ENCODE results near the gene UBE2J1. TPM values are rescaled to one million over a fixed set of nuclear protein-coding genes. Genes with fewer than 3 reads are reported as not detected.

The UBE2J1 gene
- total and polyA plus RNA-seq, 2 experiments from 2014 or later = 42.9 to 44.5 TPM

GRCh38 chr6:89371849-89372505, 19.5 kb upstream of the UBE2J1 start:
- H3K9me2 ChIP-seq (ENCODE audit: insufficient read depth) = no peaks in the 10 kb centered on the region
- H3K4me3 ChIP-seq = no peak overlapping the region
- no peaks in the 10 kb centered on the region for H3K36me3 ChIP-seq (ENCODE audit: low read depth)
- no peak for TF ChIP-seq EZH2 (IDR thresholded peaks at IDR 0.05; ENCODE audit: insufficient read depth, poor library complexity, severe bottlenecking)
- TF ChIP-seq EZH2phosphoT487 (IDR thresholded peaks at IDR 0.05; ENCODE audit: insufficient read depth, low read depth) = no peak
- 23 to 29% methylated on average over 8 of the region's 8 CpGs for WGBS, 2 experiments (ENCODE audit: low coverage in 1 of 2, low lambda C conversion rate in 2 of 2, missing lambda C conversion rate in 2 of 2)
- in situ Hi-C loops (cut with MboI) = loop anchor here (25.0 kb wide), 1 partner anchor 385 kb away; no protein-coding TSS in a partner anchor
- H3K27ac ChIP-seq = no peak overlapping the region
- H3K27me3 ChIP-seq (replicated peaks; ENCODE audit: insufficient read depth) = no peaks in the 10 kb centered on the region; the same call in 1 of the 2 replicates
- H3K4me1 ChIP-seq (ENCODE audit: insufficient read depth) = no peaks in the 10 kb centered on the region
- H3K79me2 ChIP-seq (ENCODE audit: insufficient read depth) = no peaks in the 10 kb centered on the region
- H3K4me2 ChIP-seq (ENCODE audit: unreplicated experiment) = no peak overlapping the region
- DNase-seq = peak; percentile 78
- no peaks in the 10 kb centered on the region for H3F3A ChIP-seq (ENCODE audit: insufficient read depth)
- no peak overlapping the region for H3K9ac ChIP-seq
- no peaks in the 10 kb centered on the region for H4K20me1 ChIP-seq (ENCODE audit: insufficient read depth)
- H3K9me3 ChIP-seq (ENCODE audit: low read depth) = no peaks in the 10 kb centered on the region
- no peak overlapping the region for H2AFZ ChIP-seq

DNA sequence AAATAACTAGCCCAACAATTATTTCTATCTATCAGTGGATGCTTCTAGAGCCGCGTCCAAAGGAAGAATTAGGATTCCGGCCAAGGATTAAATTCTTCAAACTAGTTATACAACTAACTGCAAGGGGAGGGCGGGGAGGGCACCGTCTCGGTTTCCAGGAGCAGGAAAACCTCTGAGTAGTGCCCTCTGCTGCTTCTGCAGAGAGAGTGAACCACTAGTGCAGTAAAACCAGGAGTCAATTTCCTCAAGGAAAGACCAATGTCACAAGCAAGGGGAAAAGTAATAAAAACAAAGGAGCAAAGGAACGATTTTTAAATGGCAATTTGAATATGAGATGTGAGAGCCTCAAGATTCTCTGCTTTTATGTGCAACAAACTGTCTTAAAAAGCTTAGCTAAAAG, 16.5 kb upstream of the UBE2J1 start:
- DNase-seq = peak; percentile 77

GRCh38 chr6:89368107-89368506, 15.6 kb upstream of the UBE2J1 start:
- no peaks in the 10 kb centered on the region for H3K27me3 ChIP-seq (replicated peaks; ENCODE audit: insufficient read depth)
- in situ Hi-C loops (cut with MboI) = loop anchor here (25.0 kb wide), 1 partner anchor 381 kb away; no protein-coding TSS in a partner anchor

More for the DNA sequence above, 16.5 kb upstream of the UBE2J1 start:
- H3K36me3 ChIP-seq (ENCODE audit: low read depth) = no peaks in the 10 kb centered on the region
- in situ Hi-C loops (cut with MboI) = loop anchor here (25.0 kb wide), 1 partner anchor 382 kb away; no protein-coding TSS in a partner anchor
- H3K27ac ChIP-seq = no peak overlapping the region
- no peak for TF ChIP-seq EZH2 (IDR thresholded peaks at IDR 0.05; ENCODE audit: insufficient read depth, poor library complexity, severe bottlenecking)
- TF ChIP-seq EZH2phosphoT487 (IDR thresholded peaks at IDR 0.05; ENCODE audit: insufficient read depth, low read depth) = no peak
- H3K79me2 ChIP-seq (ENCODE audit: insufficient read depth) = no peaks in the 10 kb centered on the region
- no peaks in the 10 kb centered on the region for H3K9me2 ChIP-seq (ENCODE audit: insufficient read depth)
- H2AFZ ChIP-seq = no peak overlapping the region
- H3K4me1 ChIP-seq (ENCODE audit: insufficient read depth) = no peaks in the 10 kb centered on the region
- no peak overlapping the region for H3K9ac ChIP-seq
- peak overlapping the region; percentile 5 for H3K4me2 ChIP-seq (ENCODE audit: unreplicated experiment)
- H4K20me1 ChIP-seq (ENCODE audit: insufficient read depth) = no peaks in the 10 kb centered on the region
- H3F3A ChIP-seq (ENCODE audit: insufficient read depth) = no peaks in the 10 kb centered on the region
- H3K4me3 ChIP-seq = no peak overlapping the region
- no peaks in the 10 kb centered on the region for H3K9me3 ChIP-seq (ENCODE audit: low read depth)
- WGBS, 2 experiments (ENCODE audit: low coverage in 1 of 2, low lambda C conversion rate in 2 of 2, missing lambda C conversion rate in 2 of 2) = 6 to 8% methylated on average over 7 of the region's 7 CpGs
- H3K27me3 ChIP-seq (replicated peaks; ENCODE audit: insufficient read depth) = no peaks in the 10 kb centered on the region

GRCh38 chr6:89364586-89364985, 12.1 kb upstream of the UBE2J1 start:
- in situ Hi-C loops (cut with MboI) = loop anchor here (25.0 kb wide), 1 partner anchor 377 kb away; no protein-coding TSS in a partner anchor

More at GRCh38 chr6:89368107-89368506, 15.6 kb upstream of the UBE2J1 start:
- Histone ChIP-seq H3K9me3 (ENCODE audit: low read depth) (no peaks in the 10 kb centered on the region), H2AFZ (no peak overlapping the region), H3K27ac (no peak overlapping the region), H3F3A (ENCODE audit: insufficient read depth) (no peaks in the 10 kb centered on the region), H3K9me2 (ENCODE audit: insufficient read depth) (no peaks in the 10 kb centered on the region), H3K79me2 (ENCODE audit: insufficient read depth) (no peaks in the 10 kb centered on the region), H3K4me2 (ENCODE audit: unreplicated experiment) (no peak overlapping the region), H3K36me3 (ENCODE audit: low read depth) (no peaks in the 10 kb centered on the region), H4K20me1 (ENCODE audit: insufficient read depth) (no peaks in the 10 kb centered on the region), H3K4me3 (no peak overlapping the region), H3K4me1 (ENCODE audit: insufficient read depth) (no peaks in the 10 kb centered on the region), H3K9ac (no peak overlapping the region)
- DNase-seq = peak; percentile 71
- WGBS, 2 experiments (ENCODE audit: low coverage in 1 of 2, low lambda C conversion rate in 2 of 2, missing lambda C conversion rate in 2 of 2) = 47 to 48% methylated on average over 6 of the region's 6 CpGs
- TF ChIP-seq EZH2phosphoT487 (IDR thresholded peaks at IDR 0.05; ENCODE audit: insufficient read depth, low read depth) = no peak
- no peak for TF ChIP-seq EZH2 (IDR thresholded peaks at IDR 0.05; ENCODE audit: insufficient read depth, poor library complexity, severe bottlenecking)

More at GRCh38 chr6:89364586-89364985, 12.1 kb upstream of the UBE2J1 start:
- Histone ChIP-seq H3K9me2 (ENCODE audit: insufficient read depth) (no peaks in the 10 kb centered on the region), H3F3A (ENCODE audit: insufficient read depth) (peaks cover 10% of the 10 kb centered on the region), H3K9me3 (ENCODE audit: low read depth) (no peaks in the 10 kb centered on the region), H3K79me2 (ENCODE audit: insufficient read depth) (no peaks in the 10 kb centered on the region), H3K36me3 (ENCODE audit: low read depth) (no peaks in the 10 kb centered on the region), H3K4me2 (ENCODE audit: unreplicated experiment) (no peak overlapping the region), H3K27me3 (replicated peaks; ENCODE audit: insufficient read depth) (no peaks in the 10 kb centered on the region), H3K9ac (no peak overlapping the region), H4K20me1 (ENCODE audit: insufficient read depth) (no peaks in the 10 kb centered on the region), H3K4me1 (ENCODE audit: insufficient read depth) (peaks cover 7% of the 10 kb centered on the region), H2AFZ (no peak overlapping the region), H3K27ac (no peak overlapping the region), H3K4me3 (no peak overlapping the region)
- TF ChIP-seq EZH2phosphoT487 (IDR thresholded peaks at IDR 0.05; ENCODE audit: insufficient read depth, low read depth) = no peak
- no peak for TF ChIP-seq EZH2 (IDR thresholded peaks at IDR 0.05; ENCODE audit: insufficient read depth, poor library complexity, severe bottlenecking)
- no peak for DNase-seq
